ENCODE data around the gene SLC15A3. TPM values are rescaled to one million over a fixed set of nuclear protein-coding genes. Genes with fewer than 3 reads are reported as not detected.
"Not testable (repeated sequence)": the region's sequence is repeated elsewhere in the genome, so short reads cannot be mapped to it uniquely, and the experiment has no call there.

Gene SLC15A3
- total RNA-seq, 1 donor = 13.0 TPM

- DNase-seq (ENCODE audit: low read depth) = no peak
- TF ChIP-seq CTCF (IDR thresholded peaks at IDR 0.05; ENCODE audit: insufficient read depth, low read depth, low read length) = no peak
- H3K4me3 ChIP-seq (ENCODE audit: low read depth, low read length) = no peak overlapping the region
Measured at GRCh38 chr11:60977224-60977623, 25.2 kb upstream of the SLC15A3 start.

GRCh38 chr11:60974726-60975125 lies 22.8 kb upstream of the SLC15A3 start:
- no peak for TF ChIP-seq CTCF (IDR thresholded peaks at IDR 0.05; ENCODE audit: insufficient read depth, low read depth, low read length)
- H3K4me3 ChIP-seq (ENCODE audit: low read depth, low read length) = no peak overlapping the region
- no peak for DNase-seq (ENCODE audit: low read depth)

GRCh38 chr11:60974316-60974715 lies 22.3 kb upstream of the SLC15A3 start:
- H3K4me3 ChIP-seq (ENCODE audit: low read depth, low read length); DNase-seq (ENCODE audit: low read depth): not testable (repeated sequence)

GRCh38 chr11:60973699-60974098 lies 21.7 kb upstream of the SLC15A3 start:
- TF ChIP-seq CTCF (IDR thresholded peaks at IDR 0.05; ENCODE audit: insufficient read depth, low read depth, low read length) = no peak
- no peak overlapping the region for H3K4me3 ChIP-seq (ENCODE audit: low read depth, low read length)
- no peak for DNase-seq (ENCODE audit: low read depth)

- no peak for DNase-seq (ENCODE audit: low read depth)
- H3K4me3 ChIP-seq (ENCODE audit: low read depth, low read length) = no peak overlapping the region
- TF ChIP-seq CTCF (IDR thresholded peaks at IDR 0.05; ENCODE audit: insufficient read depth, low read depth, low read length) = no peak
Measured at GRCh38 chr11:60972182-60973030, 20.4 kb upstream of the SLC15A3 start.

GRCh38 chr11:60971520-60971919 lies 19.5 kb upstream of the SLC15A3 start, which contains the start of gene CD6:
Gene CD6 (plus strand): TSS chr11:60971680. CDS start chr11:60971866, 186 bp downstream.
- no peak for DNase-seq (ENCODE audit: low read depth)
- no peak for TF ChIP-seq CTCF (IDR thresholded peaks at IDR 0.05; ENCODE audit: insufficient read depth, low read depth, low read length)
- H3K4me3 ChIP-seq (ENCODE audit: low read depth, low read length) = no peak within 1 kb of the TSS

GRCh38 chr11:60970890-60971289 lies 18.9 kb upstream of the SLC15A3 start:
- DNase-seq (ENCODE audit: low read depth) = no peak
- H3K4me3 ChIP-seq (ENCODE audit: low read depth, low read length) = no peak overlapping the region
- no peak for TF ChIP-seq CTCF (IDR thresholded peaks at IDR 0.05; ENCODE audit: insufficient read depth, low read depth, low read length)

Data from fibroblast of villous mesenchyme (primary cell).